Heart left ventricle (tissue), 16 donors: ENCODE measurements around the gene MICAL3. TPM values are rescaled to one million over a fixed set of nuclear protein-coding genes. Genes with fewer than 3 reads are reported as not detected.
"Not testable (repeated sequence)": the region's sequence is repeated elsewhere in the genome, so short reads cannot be mapped to it uniquely, and the experiment has no call there.

ENCODE experiments used
- ATAC-seq, 4 donors: fragments of 200-7000 bp; cut with Tn5 transposase; one replicate each; pipeline ENCODE4 v1.9.1; 2020 to 2022; ENCODE audit warnings: moderate library complexity in 4 of 4, mild to moderate bottlenecking in 3 of 4, moderate number of reproducible peaks in 1 of 4
- DNase-seq, 5 donors: peaks; one replicate each; pipeline ENCODE4 v3.0.0-alpha.2; 2020
- H3K27ac ChIP-seq, 12 donors: fragments of 200-600 bp; sonication (generic) in 4 of 12; one replicate each; pipeline versions ENCODE4 v1.5.0 to v1.8.0; 2016 to 2022; ENCODE audit warnings: mild to moderate bottlenecking in 2 of 12
- H3K27me3 ChIP-seq, 9 donors: fragments of 200-600 bp; sonication (generic) in 2 of 9; one replicate each; pipeline versions ENCODE4 v1.5.1 to v1.8.0; 2016 to 2022; ENCODE audit warnings: mild to moderate bottlenecking in 3 of 9
- H3K36me3 ChIP-seq, 9 donors: fragments of 200-600 bp; sonication (generic) in 2 of 9; one replicate each; pipeline versions ENCODE4 v1.5.0 to v1.8.0; 2018 to 2022; ENCODE audit warnings: mild to moderate bottlenecking in 2 of 9
- H3K4me1 ChIP-seq, 12 donors: fragments of 200-600 bp; sonication (generic) in 4 of 12; one replicate each; pipeline versions ENCODE4 v1.5.0 to v1.8.0; 2016 to 2022; ENCODE audit warnings: mild to moderate bottlenecking in 3 of 12
- H3K4me3 ChIP-seq, 12 donors: fragments of 200-600 bp; sonication (generic) in 4 of 12; one replicate each; pipeline versions ENCODE4 v1.5.0 to v1.8.0; 2017 to 2022; ENCODE audit warnings: mild to moderate bottlenecking in 9 of 12, moderate library complexity in 4 of 12
- H3K9me3 ChIP-seq, 12 donors: fragments of 200-600 bp; sonication (generic) in 4 of 12; one replicate each; pipeline versions ENCODE4 v1.5.0 to v1.8.0; 2016 to 2022; ENCODE audit warnings: mild to moderate bottlenecking in 1 of 12
- POLR2A ChIP-seq, 2 donors: fragments of 450-650 bp; IDR thresholded peaks; one replicate each; pipeline ENCODE4 v1.6.1; 2017; ENCODE audit warnings: antibody characterized with exemption in 2 of 2, mild to moderate bottlenecking in 2 of 2, moderate library complexity in 2 of 2
- WGBS, 4 donors: extraction: QIAGEN DNeasy Blood & Tissue Kit in 2 of 4; methylation state at CpG; one replicate each; pipeline versions ENCODE4 v1.1.5 to v1.1.7; 2013 to 2018; 5-methylcytosine and 5-hydroxymethylcytosine counted together
- intact Hi-C, 10 donors: fragments of 100-400 bp; cut with DNase I; formaldehyde crosslinking; loops; one replicate each; pipeline versions ENCODE4 v1.11.1 to v1.14.2; 2022
- polyA plus RNA-seq, 2 donors: library from polyadenylated mRNA; stranded (reverse); fragments of 200-250 nt; gene quantifications; one replicate each; pipeline ENCODE4 v1.2.3, GENCODE V29; 2013
- total RNA-seq, 9 donors: library from RNA; depleted of rRNA in 2 of 9; stranded (reverse); fragments of >200 nt in 2 of 9; fragmentation: NEBNext Ultra II Directional in 3 of 9; extraction: Animal tissue kit (Norgen Biotek cat#: 25700) in 3 of 9; gene quantifications; one replicate each; pipeline versions ENCODE4 v1.1.0 to v1.2.4, GENCODE V29; 2016 to 2023
- TF ChIP-seq, protein P1 (sequence below), 12 donors: fragments of 200-600 bp; sonication (generic) in 4 of 12; IDR thresholded peaks; one replicate each; pipeline versions ENCODE4 v1.5.0 to v1.8.0; 2018 to 2022; ENCODE audit warnings: antibody characterized with exemption in 12 of 12, mild to moderate bottlenecking in 5 of 12
- donor health status: ischemic (EF 13 %, LVEDD 7.1; RV severe dilation, severe dysfunction).
- donor health status: healthy with polysubstance abuse.
- donor health status: DM: no; HTN: yes; CAD: no.
- donor health status: DM: no; HTN: no; CAD: no.
- donor health status: ischemic (EF 25% LVEDD 6.9; RV normal size, moderate dysfunction).
- donor health status: ischemic (EF 25% LVEDD 5.7; RV mildly dilated, moderate dysfunction).
- donor health status: healthy.
- donor health status: DM: yes; HTN: yes; CAD: no.
- donor health status: ischemic (EF 35%, LVEDD 5.7; RV mildly dilated, moderate dysfunction).
- donor health status: nonischemic (EF 11% LVEDD 7.7; RV severe dilation, severe dysfunction).
- donor health status: DM: yes; HTN: yes; CAD: no.
- donor health status: PGD.
- donor health status: ischemic (EF 29% LVEDD 5.4; RV normal size, mild dysfunction).
- donor health status: nonischemic (EF 23%, LVEDD 6.1; RV moderate dilation, normal function).

Gene MICAL3
- total and polyA plus RNA-seq, 11 donors = 41.3 to 125 (median 83.3) TPM

DNA sequence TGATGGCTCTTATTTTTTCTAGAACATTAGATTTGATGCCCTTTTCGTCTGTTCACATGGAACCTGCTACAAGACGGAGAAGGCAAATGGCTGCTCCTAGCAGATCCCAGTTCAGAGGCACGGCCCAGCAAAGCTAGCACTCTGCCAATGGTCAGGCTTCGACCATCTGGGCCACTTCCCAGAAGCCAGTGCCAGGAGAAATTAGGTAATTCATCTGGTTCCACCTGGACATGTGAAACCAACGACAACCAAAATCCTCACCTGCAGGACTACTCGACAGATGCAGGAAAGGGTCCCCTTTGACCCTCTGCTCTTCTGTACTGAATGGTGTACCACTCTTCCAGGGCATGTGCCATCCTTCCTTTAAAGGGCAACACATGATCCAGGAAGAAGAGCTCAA, 25.4 kb downstream of the MICAL3 start:
- Histone ChIP-seq H3K27ac (no peak overlapping the region), H3K27me3 (peaks cover 0 to 3% (median 0%) of the 10 kb centered on the region in 9 donors), H3K9me3 (no peaks in the 10 kb centered on the region), H3K4me3 (no peak overlapping the region), H3K36me3 (no peaks in the 10 kb centered on the region), H3K4me1 (peaks cover 0 to 44% (median 22%) of the 10 kb centered on the region in 12 donors)
- DNase-seq = no peak
- 75 to 93% (median 88%) methylated on average over 6 of the region's 6 CpGs for WGBS, 4 donors
- intact Hi-C loops = loop anchor here in 1 of 10 donors (10.0 kb wide), 1 partner anchor 84 kb away; no protein-coding TSS in a partner anchor
- no peak for ATAC-seq
- TF ChIP-seq, protein P1, sequence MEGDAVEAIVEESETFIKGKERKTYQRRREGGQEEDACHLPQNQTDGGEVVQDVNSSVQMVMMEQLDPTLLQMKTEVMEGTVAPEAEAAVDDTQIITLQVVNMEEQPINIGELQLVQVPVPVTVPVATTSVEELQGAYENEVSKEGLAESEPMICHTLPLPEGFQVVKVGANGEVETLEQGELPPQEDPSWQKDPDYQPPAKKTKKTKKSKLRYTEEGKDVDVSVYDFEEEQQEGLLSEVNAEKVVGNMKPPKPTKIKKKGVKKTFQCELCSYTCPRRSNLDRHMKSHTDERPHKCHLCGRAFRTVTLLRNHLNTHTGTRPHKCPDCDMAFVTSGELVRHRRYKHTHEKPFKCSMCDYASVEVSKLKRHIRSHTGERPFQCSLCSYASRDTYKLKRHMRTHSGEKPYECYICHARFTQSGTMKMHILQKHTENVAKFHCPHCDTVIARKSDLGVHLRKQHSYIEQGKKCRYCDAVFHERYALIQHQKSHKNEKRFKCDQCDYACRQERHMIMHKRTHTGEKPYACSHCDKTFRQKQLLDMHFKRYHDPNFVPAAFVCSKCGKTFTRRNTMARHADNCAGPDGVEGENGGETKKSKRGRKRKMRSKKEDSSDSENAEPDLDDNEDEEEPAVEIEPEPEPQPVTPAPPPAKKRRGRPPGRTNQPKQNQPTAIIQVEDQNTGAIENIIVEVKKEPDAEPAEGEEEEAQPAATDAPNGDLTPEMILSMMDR (IDR thresholded peaks at IDR 0.05) = no peak
- TF ChIP-seq POLR2A (IDR thresholded peaks at IDR 0.05) = no peak

DNA sequence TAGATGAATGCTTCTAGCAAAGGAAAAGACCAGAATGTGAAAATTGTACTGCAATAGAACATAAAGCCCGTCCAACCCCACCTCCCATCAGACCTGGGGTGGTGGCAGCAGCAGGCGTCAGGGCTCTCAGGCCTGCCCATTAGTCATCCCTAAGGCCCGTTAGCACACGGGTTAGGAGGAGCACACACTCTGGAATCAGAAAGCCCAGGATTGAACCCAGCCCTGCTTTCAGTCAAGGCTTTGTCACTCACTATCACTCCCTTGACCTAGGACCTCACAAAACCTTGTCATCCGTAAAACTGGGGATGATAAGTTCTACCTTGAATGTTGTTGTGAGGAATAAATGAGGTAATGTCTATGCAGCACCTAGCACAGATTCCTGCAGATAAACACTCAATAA, 26.9 kb downstream of the MICAL3 start:
- Histone ChIP-seq H3K27ac (peak overlapping the region in 1 of 12 donors; percentile 41), H3K36me3 (no peaks in the 10 kb centered on the region), H3K9me3 (no peaks in the 10 kb centered on the region), H3K27me3 (peaks cover 0 to 3% (median 0%) of the 10 kb centered on the region in 9 donors), H3K4me3 (no peak overlapping the region), H3K4me1 (peaks cover 0 to 54% (median 28%) of the 10 kb centered on the region in 12 donors)
- 64 to 70% (median 69%) methylated on average over 5 of the region's 5 CpGs for WGBS, 4 donors
- intact Hi-C loops = loop anchor here in 1 of 10 donors (10.0 kb wide), 1 partner anchor 83 kb away; no protein-coding TSS in a partner anchor
- DNase-seq (peak in 1 of 5 donors; percentile 54), ATAC-seq (no peak)
- TF ChIP-seq, protein P1 (IDR thresholded peaks at IDR 0.05) = no peak
- no peak for TF ChIP-seq POLR2A (IDR thresholded peaks at IDR 0.05)

DNA sequence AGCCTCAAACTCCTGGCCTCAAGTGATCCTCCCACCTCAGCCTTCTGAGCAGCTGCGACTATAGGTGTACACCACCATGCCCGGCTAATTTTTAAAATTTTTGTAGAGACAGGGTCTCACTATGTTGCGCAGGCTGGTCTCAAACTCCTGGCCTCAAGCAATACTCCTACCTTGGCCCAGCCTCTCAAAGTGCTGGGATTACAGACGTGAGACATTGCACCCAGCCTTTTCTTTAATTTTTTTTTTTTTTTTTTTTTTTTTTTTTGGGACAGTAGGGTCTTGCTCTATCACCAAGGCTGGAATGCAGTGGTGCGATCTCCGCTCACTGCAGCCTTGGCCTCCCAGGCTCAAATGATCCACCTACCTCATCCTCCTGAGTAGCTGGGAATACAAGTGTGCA, 29.1 kb downstream of the MICAL3 start:
- not testable (repeated sequence) for H3K36me3 ChIP-seq, ATAC-seq, H3K9me3 ChIP-seq, H3K4me3 ChIP-seq, H3K27me3 ChIP-seq, DNase-seq, H3K27ac ChIP-seq
- intact Hi-C loops = loop anchor here in 1 of 10 donors (10.0 kb wide), 1 partner anchor 80 kb away; no protein-coding TSS in a partner anchor
- WGBS, 4 donors = 91 to 95% (median 93%) methylated on average over 6 of the region's 6 CpGs
- peaks cover 0 to 66% (median 45%) of the 10 kb centered on the region in 12 donors for H3K4me1 ChIP-seq

DNA sequence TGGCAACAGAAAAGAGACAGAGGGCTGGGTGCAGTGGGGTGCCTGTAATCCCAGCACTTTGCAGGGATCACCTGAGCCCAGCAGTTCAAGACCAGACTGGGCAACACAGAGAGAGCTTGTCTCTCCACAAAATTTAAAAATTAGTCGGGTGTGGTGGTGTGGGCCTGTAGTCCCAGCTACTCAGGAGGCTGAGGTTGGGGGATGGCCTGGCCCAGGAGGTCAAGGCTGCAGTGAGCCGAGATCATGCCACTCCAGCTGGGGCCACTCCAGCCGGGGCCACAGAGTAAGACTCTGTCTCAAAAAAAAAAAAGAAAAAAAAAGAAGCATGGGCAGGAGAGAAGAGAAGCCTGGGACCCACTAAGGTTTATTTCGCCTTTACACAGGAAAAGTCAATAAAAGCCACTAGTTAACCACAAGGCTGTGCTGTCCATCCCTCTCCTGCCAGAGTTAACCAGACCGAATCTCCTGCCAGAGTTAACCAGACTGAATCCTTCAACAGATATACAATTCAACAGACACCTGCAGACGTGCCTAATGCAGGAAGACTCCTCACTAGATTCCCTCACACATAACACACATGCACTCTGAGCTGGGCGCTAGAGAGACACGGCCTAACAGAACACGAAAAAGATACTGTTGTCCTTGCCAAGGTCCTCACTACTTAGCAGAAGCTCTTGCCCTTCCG, 29.8 kb downstream of the MICAL3 start:
- H3K27ac ChIP-seq = peak overlapping the region in 1 of 12 donors; percentile 50
- WGBS, 4 donors = 65 to 72% (median 71%) methylated on average over 9 to 10 of the region's 10 CpGs
- TF ChIP-seq, protein P1 (IDR thresholded peaks at IDR 0.05) = no peak
- no peak for TF ChIP-seq POLR2A (IDR thresholded peaks at IDR 0.05)
- no peaks in the 10 kb centered on the region for H3K27me3 ChIP-seq
- no peak for ATAC-seq
- no peaks in the 10 kb centered on the region for H3K36me3 ChIP-seq
- no peak overlapping the region for H3K4me3 ChIP-seq
- no peak for DNase-seq
- H3K4me1 ChIP-seq = peaks cover 0 to 66% (median 41%) of the 10 kb centered on the region in 12 donors
- intact Hi-C loops = loop anchor here in 2 of 10 donors (5.0 to 10.0 kb wide), 2 partner anchors 80 to 83 kb away; partner anchors contain the start of gene PEX26 (in 1 of the 2)
- H3K9me3 ChIP-seq = no peaks in the 10 kb centered on the region

DNA sequence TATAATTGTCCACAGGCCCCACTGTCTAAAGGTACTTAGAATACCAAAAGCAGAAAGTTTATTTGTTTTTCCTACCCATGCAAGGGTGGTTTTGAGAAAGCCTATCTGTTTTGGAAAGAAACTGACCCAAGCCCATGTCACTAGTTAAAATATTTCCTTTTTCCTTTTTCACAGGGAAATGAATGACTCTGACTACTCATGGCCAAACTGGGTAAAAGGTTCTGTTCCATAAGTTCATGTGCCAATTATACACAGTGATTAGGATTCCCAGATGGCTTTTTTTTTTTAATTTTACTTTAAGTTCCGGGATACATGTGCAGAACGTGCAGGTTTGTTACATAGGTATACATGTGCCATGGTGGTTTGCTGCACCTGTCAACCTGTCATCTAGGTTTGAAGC, 31.4 kb downstream of the MICAL3 start:
- not testable (repeated sequence) for H3K36me3 ChIP-seq, DNase-seq, H3K4me3 ChIP-seq, H3K27me3 ChIP-seq, H3K9me3 ChIP-seq, ATAC-seq
- Histone ChIP-seq H3K4me1 (peaks cover 0 to 74% (median 39%) of the 10 kb centered on the region in 12 donors), H3K27ac (peak overlapping the region in 4 of 12 donors; percentile 10 to 63 (median 48))
- intact Hi-C loops = loop anchor here in 2 of 10 donors (5.0 to 10.0 kb wide), 2 partner anchors 78 to 84 kb away; partner anchors contain the start of gene PEX26 (in 1 of the 2)
- WGBS, 4 donors = 45 to 61% (median 56%) methylated on average over 2 of the region's 2 CpGs

DNA sequence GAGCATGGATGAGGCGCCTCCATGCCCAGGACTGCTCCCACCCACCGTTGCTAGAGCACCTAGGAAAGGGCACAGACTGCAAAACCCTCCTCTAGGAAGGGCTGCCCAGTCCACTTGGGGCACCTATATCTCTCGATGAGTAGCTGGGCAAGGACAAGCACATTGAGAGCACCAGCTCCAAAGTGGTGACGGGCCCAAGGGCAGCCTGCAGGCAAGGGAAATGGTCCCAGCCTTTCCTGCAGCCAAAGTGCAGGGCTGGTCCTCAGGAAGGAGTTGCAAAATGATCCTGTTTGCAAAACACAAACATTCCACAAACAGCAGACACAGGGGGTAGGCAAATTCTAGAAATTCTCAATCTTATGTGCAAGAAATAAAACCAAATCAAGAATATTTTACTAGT, 32.4 kb downstream of the MICAL3 start:
- H3K4me1 ChIP-seq = peaks cover 0 to 79% (median 39%) of the 10 kb centered on the region in 12 donors
- ATAC-seq = peak; percentile 33 to 74 (median 50)
- intact Hi-C loops = loop anchor here in 2 of 10 donors (5.0 to 10.0 kb wide), 2 partner anchors 77 to 85 kb away; partner anchors contain the start of gene PEX26 (in 1 of the 2)
- 48 to 62% (median 52%) methylated on average over 4 of the region's 4 CpGs for WGBS, 4 donors
- H3K27ac ChIP-seq = peak overlapping the region in 8 of 12 donors; percentile 34 to 63 (median 52)
- H3K4me3 ChIP-seq, H3K9me3 ChIP-seq, H3K27me3 ChIP-seq, H3K36me3 ChIP-seq: not testable (repeated sequence)
- DNase-seq = peak in 2 of 5 donors; percentile 47 to 62
